CD14-positive monocyte (primary cell): ENCODE results near the gene CDY2B. TPM values are rescaled to one million over a fixed set of nuclear protein-coding genes. Genes with fewer than 3 reads are reported as not detected.
"Not testable (repeated sequence)": the region's sequence is repeated elsewhere in the genome, so short reads cannot be mapped to it uniquely, and the experiment has no call there.

Experiments used
- DNase-seq, 3 donors: peaks; one replicate each; pipeline ENCODE4 v3.0.0-alpha.2; 2011 to 2022
- H2AFZ ChIP-seq: 2 replicates; pipeline ENCODE4 v1.6.0; 2012; ENCODE audit warnings: mild to moderate bottlenecking, low read depth, low read length, inconsistent platforms; ENCODE audit not compliant: insufficient read depth, poor library complexity, severe bottlenecking
- H3K27ac ChIP-seq, 2 donors: 1 replicate in 1 of 2; 2 replicates in 1 of 2; pipeline ENCODE4 v1.5.1; 2012 to 2013; ENCODE audit warnings: low read length in 2 of 2, control low read depth in 1 of 2, inconsistent platforms in 1 of 2, low read depth in 1 of 2, mild to moderate bottlenecking in 1 of 2
- H3K27me3 ChIP-seq, 2 donors: one replicate each; pipeline versions ENCODE4 v1.6.0 to v1.6.1; 2011 to 2013; ENCODE audit warnings: low read length in 2 of 2; ENCODE audit not compliant: control insufficient read depth in 2 of 2, insufficient read depth in 2 of 2
- H3K36me3 ChIP-seq, 2 donors: replicated peaks in 1 of 2; 1 replicate in 1 of 2; 2 replicates in 1 of 2; pipeline versions ENCODE4 v1.5.1 to v1.6.1; 2012 to 2013; ENCODE audit warnings: low read length in 2 of 2, control low read depth in 1 of 2, inconsistent platforms in 1 of 2, mild to moderate bottlenecking in 1 of 2; ENCODE audit not compliant: insufficient read depth in 2 of 2, control insufficient read depth in 1 of 2
- H3K4me1 ChIP-seq, 2 donors: 1 replicate in 1 of 2; 2 replicates in 1 of 2; pipeline versions ENCODE4 v1.5.1 to v1.6.1; 2012 to 2013; ENCODE audit warnings: low read length in 2 of 2, control low read depth in 1 of 2, inconsistent platforms in 1 of 2, mild to moderate bottlenecking in 1 of 2, moderate library complexity in 1 of 2; ENCODE audit not compliant: insufficient read depth in 2 of 2, control insufficient read depth in 1 of 2
- H3K4me2 ChIP-seq: replicated peaks from 2 replicates; pipeline ENCODE3; 2012; ENCODE audit warnings: low read length, moderate library complexity, mild to moderate bottlenecking; ENCODE audit not compliant: poor library complexity, severe bottlenecking; ENCODE audit errors: extremely low read depth
- H3K4me3 ChIP-seq, 3 experiments: fragments of 200-600 bp in 1 of 3; sonication (generic) in 1 of 3; replicated peaks in 1 of 3; 1 replicate in 2 of 3; 2 replicates in 1 of 3; pipeline ENCODE4 v1.5.1; 2011 to 2013; ENCODE audit warnings: low read length in 3 of 3, mild to moderate bottlenecking in 3 of 3, control low read depth in 2 of 3, low read depth in 2 of 3, inconsistent platforms in 1 of 3, moderate library complexity in 1 of 3
- H3K79me2 ChIP-seq: 2 replicates; pipeline ENCODE4 v1.6.0; 2012; ENCODE audit warnings: mild to moderate bottlenecking, control low read depth, inconsistent platforms, low read length, moderate library complexity; ENCODE audit not compliant: insufficient read depth
- H3K9ac ChIP-seq: 2 replicates; pipeline ENCODE4 v1.6.0; 2017; ENCODE audit warnings: low read length, mild to moderate bottlenecking; ENCODE audit not compliant: insufficient read depth, poor library complexity, severe bottlenecking
- H3K9me3 ChIP-seq, 2 donors: replicated peaks in 1 of 2; 1 replicate in 1 of 2; 2 replicates in 1 of 2; pipeline versions ENCODE4 v1.5.1 to v1.6.1; 2012 to 2013; ENCODE audit warnings: low read length in 2 of 2, control low read depth in 1 of 2; ENCODE audit not compliant: control insufficient read depth in 1 of 2, insufficient read depth in 1 of 2
- H4K20me1 ChIP-seq: 2 replicates; pipeline ENCODE4 v1.6.0; 2012; ENCODE audit warnings: mild to moderate bottlenecking, low read length, control low read depth, moderate library complexity; ENCODE audit not compliant: insufficient read depth
- H3K27ac Mint-ChIP-seq, 7 donors: one replicate each; pipeline ENCODE4 v1.8.0; 2020; ENCODE audit warnings: mild to moderate bottlenecking in 7 of 7, mixed read lengths in 7 of 7, moderate library complexity in 6 of 7, inconsistent platforms in 2 of 7
- H3K27me3 Mint-ChIP-seq, 3 donors: one replicate each; pipeline ENCODE4 v1.8.0; 2021 to 2022; ENCODE audit warnings: low read depth in 3 of 3, mild to moderate bottlenecking in 3 of 3, mixed read lengths in 3 of 3, moderate library complexity in 3 of 3, inconsistent platforms in 1 of 3
- H3K36me3 Mint-ChIP-seq, 2 donors: one replicate each; pipeline ENCODE4 v1.8.0; 2020; ENCODE audit warnings: mixed read lengths in 2 of 2, inconsistent platforms in 1 of 2, mild to moderate bottlenecking in 1 of 2
- H3K4me1 Mint-ChIP-seq: one replicate; pipeline ENCODE4 v1.8.0; 2020; ENCODE audit warnings: mild to moderate bottlenecking, mixed read lengths
- H3K4me3 Mint-ChIP-seq, 2 donors: one replicate each; pipeline ENCODE4 v1.8.0; 2020; ENCODE audit warnings: mild to moderate bottlenecking in 2 of 2, mixed read lengths in 2 of 2, moderate library complexity in 1 of 2
- H3K9me3 Mint-ChIP-seq, 7 donors: one replicate each; pipeline ENCODE4 v1.8.0; 2020 to 2022; ENCODE audit warnings: mixed read lengths in 7 of 7, mild to moderate bottlenecking in 6 of 7, moderate library complexity in 6 of 7, inconsistent platforms in 2 of 7
- WGBS: methylation state at CpG from one replicate; pipeline ENCODE4 v1.1.5; 2013; ENCODE audit warnings: missing lambda C conversion rate; ENCODE audit not compliant: insufficient coverage; 5-methylcytosine and 5-hydroxymethylcytosine counted together
- intact Hi-C, 2 donors: fragments of 100-400 bp; cut with micrococcal nuclease; formaldehyde crosslinking; loops; one replicate each; pipeline versions ENCODE4 v1.15.0 to v1.15.1; 2023
- polyA plus RNA-seq, 3 donors: library from polyadenylated mRNA; depleted of rRNA in 1 of 3; unstranded in 2 of 3; stranded (reverse) in 1 of 3; fragments of 300-500 nt in 2 of 3; fragments of >200 nt in 1 of 3; fragmentation: Illumina TruSeq in 2 of 3; gene quantifications; 1 replicate in 2 of 3; 2 replicates in 1 of 3; pipeline ENCODE4 v1.2.3, GENCODE V29; 2012 to 2021

CDY2B gene
- polyA plus RNA-seq, 3 donors, result not detected

- H3K27ac Mint-ChIP-seq, H3K9ac ChIP-seq, H3K27me3 ChIP-seq, H3K27ac ChIP-seq, H3K9me3 ChIP-seq, H2AFZ ChIP-seq, H4K20me1 ChIP-seq, H3K36me3 Mint-ChIP-seq, H3K4me1 ChIP-seq, DNase-seq, H3K27me3 Mint-ChIP-seq, H3K4me1 Mint-ChIP-seq, H3K36me3 ChIP-seq, H3K79me2 ChIP-seq, H3K4me3 ChIP-seq, H3K4me3 Mint-ChIP-seq, intact Hi-C loops, H3K9me3 Mint-ChIP-seq, H3K4me2 ChIP-seq: not testable (repeated sequence)
- no CpG with 5 or more reads among the region's 1 CpG for WGBS
These were observed 3.3 kb downstream of the CDY2B start for GRCh38 chrY:17876767-17877166.

- WGBS, result no CpG with 5 or more reads among the region's 3 CpGs
- H3K36me3 Mint-ChIP-seq, H3K9me3 ChIP-seq: not testable (repeated sequence)
These were observed 4.6 kb downstream of the CDY2B start for GRCh38 chrY:17875401-17875800.

GRCh38 chrY:17871194-17871903 lies 8.7 kb downstream of the CDY2B start:
- H3K79me2 ChIP-seq, H3K4me2 ChIP-seq, H3K36me3 Mint-ChIP-seq, H3K9me3 ChIP-seq, H3K4me3 ChIP-seq, H3K27ac Mint-ChIP-seq, H4K20me1 ChIP-seq, H2AFZ ChIP-seq, H3K4me1 Mint-ChIP-seq, H3K27me3 Mint-ChIP-seq, H3K4me3 Mint-ChIP-seq, DNase-seq, H3K36me3 ChIP-seq, H3K27me3 ChIP-seq, intact Hi-C loops, H3K27ac ChIP-seq, H3K4me1 ChIP-seq, H3K9me3 Mint-ChIP-seq, H3K9ac ChIP-seq: not testable (repeated sequence)
- no CpG with 5 or more reads among the region's 3 CpGs for WGBS

More at GRCh38 chrY:17875401-17875800, 4.6 kb downstream of the CDY2B start:
- H3K4me3 Mint-ChIP-seq, DNase-seq, H3K4me1 ChIP-seq, H3K9ac ChIP-seq, H3K27ac ChIP-seq, H3K27me3 Mint-ChIP-seq, H2AFZ ChIP-seq, H3K27ac Mint-ChIP-seq, H3K9me3 Mint-ChIP-seq, intact Hi-C loops, H3K36me3 ChIP-seq, H4K20me1 ChIP-seq, H3K79me2 ChIP-seq, H3K4me2 ChIP-seq, H3K4me3 ChIP-seq, H3K27me3 ChIP-seq, H3K4me1 Mint-ChIP-seq: not testable (repeated sequence)

GRCh38 chrY:17870737-17871136 lies 9.3 kb downstream of the CDY2B start:
- intact Hi-C loops, H3K9me3 Mint-ChIP-seq, DNase-seq, H3K27me3 ChIP-seq, H4K20me1 ChIP-seq, H3K9ac ChIP-seq, H3K27me3 Mint-ChIP-seq, H3K27ac Mint-ChIP-seq, H3K9me3 ChIP-seq, H3K4me1 Mint-ChIP-seq, H3K4me2 ChIP-seq, H3K4me3 Mint-ChIP-seq, H3K4me3 ChIP-seq, H3K36me3 Mint-ChIP-seq, H3K79me2 ChIP-seq, H3K4me1 ChIP-seq, H3K36me3 ChIP-seq, H3K27ac ChIP-seq, H2AFZ ChIP-seq: not testable (repeated sequence)
- no CpG with 5 or more reads among the region's 3 CpGs for WGBS
